ENCODE measurements around the gene SOCS7.

Gene SOCS7, protein sequence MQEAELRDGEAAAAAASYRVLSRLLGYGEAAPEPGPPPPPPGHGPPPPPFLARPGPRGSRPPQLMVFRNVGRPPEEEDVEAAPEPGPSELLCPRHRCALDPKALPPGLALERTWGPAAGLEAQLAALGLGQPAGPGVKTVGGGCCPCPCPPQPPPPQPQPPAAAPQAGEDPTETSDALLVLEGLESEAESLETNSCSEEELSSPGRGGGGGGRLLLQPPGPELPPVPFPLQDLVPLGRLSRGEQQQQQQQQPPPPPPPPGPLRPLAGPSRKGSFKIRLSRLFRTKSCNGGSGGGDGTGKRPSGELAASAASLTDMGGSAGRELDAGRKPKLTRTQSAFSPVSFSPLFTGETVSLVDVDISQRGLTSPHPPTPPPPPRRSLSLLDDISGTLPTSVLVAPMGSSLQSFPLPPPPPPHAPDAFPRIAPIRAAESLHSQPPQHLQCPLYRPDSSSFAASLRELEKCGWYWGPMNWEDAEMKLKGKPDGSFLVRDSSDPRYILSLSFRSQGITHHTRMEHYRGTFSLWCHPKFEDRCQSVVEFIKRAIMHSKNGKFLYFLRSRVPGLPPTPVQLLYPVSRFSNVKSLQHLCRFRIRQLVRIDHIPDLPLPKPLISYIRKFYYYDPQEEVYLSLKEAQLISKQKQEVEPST

DNA sequence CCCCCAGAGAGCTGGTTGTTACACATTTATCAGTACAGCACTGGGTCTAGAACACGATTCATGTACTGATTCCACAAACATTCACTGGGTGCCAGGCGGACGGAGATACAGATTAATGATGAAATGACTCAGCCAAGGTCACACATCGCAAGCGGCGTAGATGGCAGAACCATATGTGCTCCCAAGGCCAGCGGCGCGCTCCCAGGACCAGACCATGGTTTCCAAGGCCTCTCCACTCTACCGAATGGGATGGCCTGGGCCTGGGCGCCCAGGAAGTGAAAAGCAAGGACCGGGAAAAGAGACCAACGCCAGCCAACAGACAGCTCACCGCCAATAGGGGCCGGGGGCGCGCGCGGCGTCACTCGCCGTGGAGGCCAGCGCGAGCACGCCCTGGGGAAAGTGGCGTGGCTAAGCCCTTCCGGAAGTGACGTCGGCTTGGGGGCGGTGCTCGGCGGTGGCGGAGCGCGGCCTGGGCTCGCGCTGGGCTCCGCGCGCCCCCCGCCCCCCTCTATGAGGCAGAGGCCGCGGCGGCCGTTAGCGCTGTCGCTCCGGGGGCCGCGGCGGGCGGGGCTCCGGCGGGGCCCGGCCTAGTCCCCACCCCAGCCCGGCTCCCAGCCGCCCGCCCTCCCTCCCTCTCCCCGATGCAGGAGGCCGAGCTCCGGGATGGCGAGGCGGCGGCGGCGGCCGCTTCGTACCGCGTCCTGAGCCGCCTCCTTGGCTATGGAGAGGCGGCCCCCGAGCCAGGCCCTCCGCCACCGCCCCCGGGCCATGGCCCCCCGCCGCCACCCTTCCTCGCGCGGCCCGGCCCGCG, at the start of gene SOCS7:
SOCS7 (plus strand) TSS at position 433 of the 811 bp plus-strand sequence; CDS start at position 642, 209 bp downstream.
- DNase-seq = peak; percentile 72

DNA sequence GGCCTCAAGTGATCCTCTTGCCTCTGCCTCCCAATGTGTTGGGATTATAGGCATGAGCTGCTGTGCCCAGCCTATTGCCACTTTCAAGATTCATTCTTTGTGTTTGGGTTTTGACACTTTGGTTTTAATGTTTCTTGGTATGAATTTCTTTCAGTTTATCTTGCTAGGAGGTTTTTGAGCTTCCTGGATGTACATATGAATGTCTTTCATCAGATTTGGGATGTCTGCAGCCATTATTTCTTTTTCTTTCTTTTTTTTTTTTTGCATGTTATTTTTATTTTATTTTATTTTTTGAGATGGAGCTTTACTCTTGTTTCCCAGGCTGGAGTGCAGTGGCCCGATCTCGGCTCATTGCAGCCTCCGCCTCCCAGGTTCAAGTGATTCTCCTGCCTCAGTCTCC, 36.1 kb upstream of the SOCS7 start:
- no peak for DNase-seq

DNA sequence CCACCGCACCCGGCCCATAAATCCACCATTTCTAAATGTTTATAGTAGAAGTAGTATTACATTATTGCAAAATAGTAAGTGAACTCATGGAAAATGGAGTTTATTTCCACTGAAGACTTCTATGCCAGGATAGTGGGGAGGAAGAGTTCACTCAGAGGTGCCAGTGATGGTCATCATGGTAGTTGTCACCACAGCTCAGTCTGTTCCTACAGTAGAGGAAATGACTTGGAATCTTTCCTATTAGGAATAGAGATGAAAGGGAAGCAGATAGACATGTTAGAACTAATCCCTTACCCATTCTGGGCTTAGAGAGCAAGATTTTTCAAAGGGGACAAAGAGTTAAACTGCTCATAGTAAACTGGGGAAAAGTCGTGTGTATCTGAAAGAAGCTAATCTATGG, 34.6 kb upstream of the SOCS7 start:
- DNase-seq = no peak

DNA sequence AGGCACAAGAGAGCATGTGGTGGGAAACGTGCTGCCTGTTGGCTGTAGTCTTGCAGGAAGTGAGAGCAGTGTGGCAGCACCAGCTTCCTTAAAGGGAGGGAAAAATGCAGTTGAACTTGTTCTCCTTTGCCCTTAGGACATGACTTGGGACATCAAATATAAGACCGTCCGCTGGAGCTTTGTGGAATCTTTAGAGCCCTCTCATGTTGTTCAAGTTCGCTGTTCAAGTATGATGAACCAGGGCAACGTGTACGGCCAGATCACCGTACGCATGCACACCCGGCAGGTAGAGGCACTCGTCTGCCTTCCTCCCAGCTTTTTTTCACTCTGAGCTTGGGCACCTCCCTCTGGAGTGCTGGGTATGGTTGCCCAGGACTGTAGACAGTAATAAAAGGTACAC, 31.2 kb upstream of the SOCS7 start:
- no peak for DNase-seq

DNA sequence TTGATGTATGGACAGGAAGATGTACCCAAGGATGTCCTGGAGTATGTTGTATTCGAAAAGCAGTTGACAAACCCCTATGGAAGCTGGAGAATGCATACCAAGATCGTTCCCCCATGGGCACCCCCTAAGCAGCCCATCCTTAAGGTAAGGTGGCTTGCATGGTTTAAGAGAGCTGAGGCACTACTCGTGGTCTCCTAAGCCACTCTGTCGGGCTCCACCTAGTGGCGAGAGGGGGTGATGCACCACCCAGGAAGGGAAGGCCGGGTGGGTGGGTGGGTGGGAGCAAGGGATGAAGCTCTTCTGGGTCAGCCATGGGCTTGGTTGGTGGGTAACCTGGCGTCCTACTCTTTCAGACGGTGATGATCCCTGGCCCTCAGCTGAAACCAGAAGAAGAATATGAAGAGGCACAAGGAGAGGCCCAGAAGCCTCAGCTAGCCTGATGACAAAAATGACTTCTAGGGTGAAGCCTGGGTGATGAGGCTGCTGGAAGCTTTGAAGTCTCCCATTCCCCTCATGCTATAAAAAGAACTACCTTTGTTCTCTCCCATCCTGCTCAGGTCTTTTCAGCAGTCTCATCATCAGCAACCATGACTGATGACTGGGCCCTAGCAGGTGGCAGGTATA, 29.4 kb upstream of the SOCS7 start:
- DNase-seq = no peak

DNA sequence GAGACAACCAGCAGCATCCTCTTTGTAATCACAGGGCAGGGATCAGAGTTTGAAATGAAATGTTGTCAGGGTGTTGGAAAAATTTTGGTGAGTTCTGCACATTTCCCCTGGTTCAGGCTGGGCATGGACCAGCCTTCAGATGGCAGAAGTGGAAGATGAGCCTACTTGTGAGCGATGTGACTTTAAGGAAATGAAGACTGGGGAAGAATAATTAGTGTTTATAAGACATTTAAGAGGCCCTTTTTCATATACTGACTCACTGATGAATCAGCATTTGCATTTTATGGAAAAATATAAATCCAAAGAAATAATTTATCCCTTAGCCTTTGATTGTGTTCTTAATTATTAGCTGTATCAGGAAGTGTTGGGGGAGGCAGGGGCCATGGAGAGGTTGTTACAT, 28.7 kb upstream of the SOCS7 start:
- DNase-seq = no peak

DNA sequence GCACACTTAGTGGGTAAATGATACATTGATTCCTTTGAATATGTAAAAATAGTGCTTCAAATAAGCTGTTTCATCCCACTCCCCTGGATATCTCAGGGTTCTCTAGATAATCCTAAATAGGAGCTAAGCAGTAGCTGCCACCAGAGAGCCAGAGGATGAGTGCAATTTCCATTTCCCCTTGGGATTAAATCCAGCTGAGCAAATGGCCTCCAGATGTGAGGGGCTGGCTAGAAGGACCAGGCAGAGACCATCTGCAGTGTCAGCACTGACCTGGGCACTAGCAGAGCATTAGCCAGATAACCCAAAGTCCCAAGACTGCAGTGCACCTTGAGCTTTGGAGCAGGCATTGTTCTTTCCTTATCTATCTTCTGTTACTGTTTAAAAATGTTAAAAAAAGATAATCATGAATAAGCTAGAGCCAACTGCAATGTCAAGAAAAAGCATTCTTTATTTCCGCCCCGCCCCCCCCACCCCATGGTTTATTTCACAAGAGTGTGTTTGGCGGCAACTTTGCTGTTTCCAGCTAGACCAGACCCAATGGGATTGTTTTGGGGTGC, 27.4 kb upstream of the SOCS7 start:
- no peak for DNase-seq

DNA sequence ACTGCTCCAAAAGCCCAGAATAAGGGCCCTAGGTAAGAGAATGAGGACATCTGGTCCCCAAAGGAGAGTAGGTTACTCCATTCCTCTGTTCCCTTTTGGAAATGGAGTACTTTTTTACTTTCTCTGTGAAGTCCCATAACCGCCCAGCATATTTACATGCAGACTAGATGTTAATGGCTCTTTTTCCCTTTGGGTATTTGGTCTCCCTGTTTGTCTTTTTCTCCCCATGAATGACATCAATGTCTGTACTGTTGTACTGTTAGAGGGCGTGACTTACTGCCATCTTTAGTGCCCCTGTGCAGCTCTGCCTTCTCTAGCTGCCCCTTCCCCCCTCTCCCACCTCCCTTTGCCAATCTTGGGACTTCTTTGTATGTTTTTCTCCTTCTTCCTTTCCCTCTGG, 26.9 kb upstream of the SOCS7 start:
- DNase-seq = no peak

DNA sequence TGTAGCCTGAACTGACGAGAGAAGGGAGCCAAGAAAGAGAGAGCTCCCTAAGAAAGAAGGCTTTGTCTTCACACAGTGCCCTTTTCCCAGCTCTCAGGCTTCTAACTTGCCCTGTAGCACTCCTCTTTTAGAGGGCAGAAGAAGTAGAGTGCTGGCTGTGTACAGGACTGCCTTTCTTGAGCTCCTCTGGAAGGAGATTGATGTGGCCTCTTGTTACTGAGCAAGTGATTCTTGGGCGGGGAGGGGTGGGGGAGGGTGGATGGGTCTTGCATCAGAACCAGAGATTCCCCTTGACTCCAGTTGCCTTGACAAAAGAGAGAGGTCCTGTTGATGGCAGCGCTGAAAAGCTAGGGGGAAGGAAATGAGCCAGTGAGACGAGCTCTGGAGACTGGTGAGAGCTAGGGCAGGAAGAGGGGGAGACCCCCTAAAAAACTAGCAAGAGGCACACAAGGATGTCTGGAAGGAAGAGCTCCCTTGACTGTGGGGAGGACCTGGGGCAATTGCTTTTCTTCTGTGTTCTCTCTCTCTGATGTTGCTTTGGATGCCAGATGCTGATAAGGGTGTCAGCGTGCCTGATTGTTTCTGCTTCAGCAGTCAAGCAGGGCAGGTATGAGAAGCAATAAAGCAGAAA, 26.3 kb upstream of the SOCS7 start:
- DNase-seq = no peak

DNA sequence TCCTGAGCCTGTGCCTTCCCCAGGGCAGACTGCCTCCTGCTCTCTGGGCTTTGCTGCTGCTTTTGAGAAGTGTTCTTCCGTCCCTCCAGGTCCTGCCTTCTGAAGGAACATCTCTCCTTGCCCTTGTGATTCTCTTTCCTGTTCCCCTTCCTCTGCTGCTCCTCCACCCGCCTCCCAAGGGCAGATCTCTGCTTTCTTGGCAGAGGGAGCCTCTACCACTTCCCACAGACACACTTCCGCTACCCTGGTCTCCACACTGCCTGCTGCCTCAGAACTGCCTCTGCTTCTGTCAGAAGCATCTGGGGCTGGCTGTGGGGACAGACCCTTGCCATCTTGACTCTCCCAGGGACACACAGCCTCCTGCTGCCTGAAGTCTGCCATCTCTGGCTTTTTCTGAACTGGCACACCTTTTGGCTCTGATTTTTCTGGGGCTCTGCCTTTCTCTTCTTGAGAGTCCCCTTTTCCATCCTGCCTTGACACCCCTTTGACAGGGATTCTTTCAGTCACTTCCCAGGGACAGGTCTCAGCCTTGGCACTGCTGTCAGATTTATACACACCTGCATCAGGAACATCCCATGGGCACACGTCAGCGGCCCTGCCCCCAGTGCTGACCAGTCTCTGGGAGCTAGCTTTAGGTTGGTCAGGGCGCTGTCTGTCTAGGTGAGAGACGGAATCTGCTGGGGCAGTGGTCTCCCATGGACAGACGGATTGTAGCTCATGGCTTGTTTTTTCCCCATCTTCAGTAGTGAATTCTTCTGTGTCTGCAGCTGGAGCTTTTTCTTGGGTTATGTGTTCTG, 24.4 kb upstream of the SOCS7 start:
- DNase-seq = no peak

DNA sequence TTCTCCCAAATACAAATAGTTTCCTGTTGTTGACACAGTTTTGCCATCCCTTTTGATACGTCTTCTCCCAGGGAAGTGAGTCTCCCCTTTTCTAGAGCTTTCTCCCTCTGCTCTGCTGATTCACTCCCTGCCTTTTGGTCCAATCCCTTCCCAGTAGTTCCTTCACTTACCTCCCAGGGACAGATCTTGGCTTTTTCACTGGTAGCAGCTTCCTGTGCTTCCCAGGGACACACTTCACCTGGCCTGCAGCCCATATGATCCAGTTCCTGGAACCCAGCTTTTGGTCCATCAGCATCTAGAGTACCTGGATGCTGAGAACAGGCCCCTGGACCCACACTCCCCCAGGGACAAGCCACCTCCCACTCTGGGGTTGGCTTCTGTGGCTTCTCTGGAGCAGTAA, 23.7 kb upstream of the SOCS7 start:
- no peak for DNase-seq

DNA sequence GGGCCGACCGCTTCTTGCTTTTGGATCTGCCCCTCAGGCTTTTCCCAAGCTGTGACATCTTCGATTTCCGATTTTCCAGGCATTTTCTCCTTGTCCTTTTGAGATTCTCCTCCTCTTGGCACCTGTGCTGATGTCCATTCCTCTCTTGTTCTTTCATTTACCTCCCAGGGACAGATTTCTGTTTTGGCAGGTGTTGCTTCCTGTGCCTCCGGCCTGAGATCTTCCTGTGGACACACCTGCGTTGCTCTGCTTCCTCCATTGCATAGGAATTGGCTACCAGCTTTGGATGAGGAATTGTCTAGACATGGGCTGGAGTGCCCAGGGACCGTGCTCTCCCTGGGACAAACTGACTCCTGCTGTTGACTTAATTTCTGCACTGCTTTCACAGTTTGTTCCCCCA, 23.0 kb upstream of the SOCS7 start:
- no peak for DNase-seq

DNA sequence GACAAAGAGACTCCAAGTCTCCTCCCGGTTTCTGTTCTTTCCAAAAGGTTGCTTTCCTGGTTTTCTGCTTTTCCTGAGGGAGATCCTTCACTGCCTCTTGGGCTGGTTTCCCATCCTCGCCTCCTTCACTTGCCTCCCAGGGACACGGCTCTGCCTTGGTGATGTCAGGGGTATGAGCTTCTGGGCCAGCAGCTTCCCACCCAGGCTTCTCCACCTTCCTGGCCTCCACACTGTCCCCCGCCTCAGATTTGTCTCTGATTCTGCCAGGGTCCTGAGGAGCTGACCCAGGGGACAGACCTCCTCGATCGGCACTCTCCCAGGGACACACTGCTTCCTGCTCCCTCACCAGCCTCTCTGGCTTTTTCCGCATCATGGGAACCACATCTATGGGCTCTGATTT, 22.4 kb upstream of the SOCS7 start:
- DNase-seq = no peak

DNA sequence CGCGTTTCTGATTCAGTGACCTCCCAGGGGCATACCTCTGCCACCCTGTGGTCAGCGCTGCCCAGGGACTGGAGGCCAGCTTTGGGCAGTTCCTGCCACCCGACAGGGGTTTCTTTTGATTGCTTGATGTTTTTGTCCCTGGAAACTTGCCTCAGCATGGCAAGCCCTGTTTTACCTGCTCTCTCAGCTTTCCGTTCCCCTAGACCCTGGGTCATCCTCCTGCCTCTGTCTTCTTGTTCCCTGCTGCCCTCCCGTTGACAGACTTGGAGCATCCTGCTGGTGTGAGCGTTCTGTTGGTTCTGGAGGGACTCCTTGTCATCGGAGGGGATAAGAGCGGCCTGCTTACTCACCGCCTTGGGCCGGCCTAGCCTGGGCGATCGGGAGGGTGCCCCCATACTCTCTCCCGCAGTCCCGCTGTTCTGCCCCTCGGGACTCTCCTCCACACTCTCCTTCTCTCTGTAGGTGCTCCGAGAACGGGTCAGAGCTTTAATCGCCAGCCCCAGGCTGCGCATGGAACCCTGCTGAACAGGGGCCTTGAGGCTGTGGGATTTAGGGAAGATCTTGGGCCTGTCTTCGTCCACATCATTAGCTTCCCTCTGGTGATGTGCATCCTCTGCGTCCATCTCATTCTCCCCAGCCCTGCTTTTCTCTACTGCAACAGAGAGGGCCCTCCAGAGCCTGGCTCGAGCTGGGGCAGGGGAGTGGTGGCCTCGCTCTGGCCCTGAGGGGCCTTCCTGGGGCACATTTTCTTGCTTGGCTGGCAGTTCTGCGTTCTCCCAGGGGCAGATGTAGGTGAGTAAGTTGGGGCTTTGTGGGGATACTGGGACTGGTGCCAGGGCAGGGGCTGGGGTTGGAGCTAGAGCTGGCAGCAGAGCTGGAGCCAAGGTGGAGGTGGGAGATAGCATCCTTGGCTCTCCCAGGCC, 21.6 kb upstream of the SOCS7 start:
- DNase-seq = no peak

DNA sequence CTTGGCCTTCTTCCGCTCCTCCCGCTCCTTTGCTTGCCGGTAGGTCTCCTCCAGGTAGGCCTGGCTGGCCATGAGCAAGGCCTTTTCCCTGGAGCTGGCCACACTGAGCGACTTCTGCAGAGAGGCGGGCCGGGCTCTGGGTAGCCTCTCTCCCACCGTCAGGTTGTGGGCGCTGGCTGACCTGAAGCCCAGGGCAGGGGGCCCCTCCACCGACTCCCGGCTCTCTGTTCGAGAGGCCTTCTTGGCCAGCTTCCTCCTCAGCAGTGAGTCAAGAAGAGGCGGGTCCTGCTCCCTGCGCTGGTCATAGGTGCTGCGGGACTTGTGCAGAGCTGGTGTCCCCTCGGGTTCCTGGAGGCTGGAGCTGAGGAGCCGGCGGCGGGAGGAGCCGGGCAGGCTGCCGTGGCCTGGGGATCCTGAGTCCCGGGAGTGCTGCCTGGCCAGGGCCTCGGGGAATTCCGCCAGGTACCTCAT, 20.7 kb upstream of the SOCS7 start:
- DNase-seq = no peak

DNA sequence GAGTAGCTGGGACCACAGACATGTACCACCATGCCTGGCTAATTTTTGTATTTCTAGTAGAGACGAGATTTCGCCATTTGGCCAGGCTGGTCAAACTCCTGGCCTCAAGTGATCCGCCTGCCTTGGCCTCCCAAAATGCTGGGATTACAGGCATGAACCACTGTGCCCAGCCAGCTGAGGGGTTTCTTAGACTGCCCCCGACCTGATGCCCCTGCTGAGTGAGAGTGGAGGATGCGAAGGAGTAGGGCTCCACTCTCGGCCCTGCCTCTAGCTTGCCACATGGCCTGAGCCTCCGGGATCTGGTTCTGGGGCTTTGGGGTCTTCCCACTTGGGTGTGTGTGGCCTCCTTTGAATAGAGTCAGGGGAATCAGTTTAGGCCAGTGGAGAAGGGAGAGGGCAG, 18.9 kb upstream of the SOCS7 start:
- no peak for DNase-seq

DNA sequence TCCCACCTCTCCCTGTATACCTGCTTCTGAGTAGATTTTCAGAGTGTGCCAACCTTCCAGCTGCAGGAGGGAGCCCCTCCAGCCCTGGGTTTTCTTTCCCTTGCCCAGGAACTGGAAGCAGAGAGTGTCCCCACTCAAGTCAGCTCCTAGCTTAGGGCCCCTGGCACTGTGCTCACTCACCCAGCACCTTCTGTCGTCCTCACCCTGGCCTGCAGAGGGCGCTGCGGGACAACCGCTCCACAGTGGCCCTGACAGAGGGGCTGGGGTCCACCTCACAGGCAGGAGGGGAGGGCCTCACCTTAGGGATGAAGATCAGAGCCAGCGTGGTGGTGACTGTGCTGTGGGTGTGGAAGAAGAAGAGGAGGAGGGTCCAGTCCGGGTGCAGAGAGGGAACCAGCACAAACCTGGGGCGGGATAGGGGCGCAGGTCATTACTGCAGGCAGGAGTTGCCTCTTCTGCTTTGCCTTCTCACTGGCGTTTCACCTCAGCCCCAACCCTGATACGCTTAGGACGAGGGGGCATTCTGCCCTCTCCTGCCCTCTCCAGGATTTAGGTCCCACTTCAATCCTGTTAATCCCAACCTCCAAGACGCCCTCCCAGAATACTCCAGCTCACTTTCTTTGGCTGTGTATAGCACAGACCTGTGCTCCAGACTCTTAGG, 17.9 kb upstream of the SOCS7 start:
- no peak for DNase-seq

DNA sequence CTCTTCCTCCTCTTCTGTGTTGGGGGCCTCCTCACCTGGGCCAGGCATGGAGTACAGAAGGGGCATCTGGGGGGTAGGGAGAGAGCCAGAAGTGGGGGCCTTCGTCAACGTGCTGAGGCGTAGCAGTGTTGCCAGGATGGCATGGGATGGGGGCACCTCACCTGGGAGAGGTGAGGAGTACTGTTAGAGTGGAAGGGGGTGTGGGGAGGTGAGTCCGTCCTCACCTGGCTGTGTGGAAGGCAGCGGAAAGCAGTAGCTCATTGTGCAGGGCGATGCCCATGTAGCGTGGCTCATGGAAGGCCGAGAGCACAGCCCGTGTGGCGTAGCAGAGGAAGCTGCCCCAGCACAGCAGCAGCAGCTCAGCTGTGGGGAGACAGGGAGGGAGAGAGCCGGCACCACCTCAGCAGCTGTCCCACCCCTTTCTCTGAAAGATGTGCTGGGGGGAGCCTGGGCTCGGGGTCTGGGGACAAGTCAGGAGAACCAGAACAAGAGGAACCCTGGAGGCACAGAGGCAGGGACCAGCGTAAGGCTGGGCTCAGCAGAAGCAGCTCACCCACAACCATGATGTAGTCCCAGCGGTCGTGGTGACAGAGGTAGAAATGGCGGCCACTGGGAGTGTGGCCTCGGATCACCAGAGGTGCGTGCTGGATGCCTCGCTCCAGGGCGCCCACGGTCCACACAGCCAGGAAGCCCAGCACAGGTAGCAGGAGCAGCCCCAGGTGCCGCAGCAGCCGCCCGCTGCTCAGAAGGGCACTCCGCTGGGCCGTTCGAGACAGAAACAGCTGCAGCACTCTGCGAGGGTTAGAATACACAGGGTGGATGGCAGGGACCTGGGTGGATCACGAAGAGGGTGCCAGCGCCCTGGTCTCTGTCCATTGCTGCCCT, 16.9 kb upstream of the SOCS7 start:
- DNase-seq = no peak

DNA sequence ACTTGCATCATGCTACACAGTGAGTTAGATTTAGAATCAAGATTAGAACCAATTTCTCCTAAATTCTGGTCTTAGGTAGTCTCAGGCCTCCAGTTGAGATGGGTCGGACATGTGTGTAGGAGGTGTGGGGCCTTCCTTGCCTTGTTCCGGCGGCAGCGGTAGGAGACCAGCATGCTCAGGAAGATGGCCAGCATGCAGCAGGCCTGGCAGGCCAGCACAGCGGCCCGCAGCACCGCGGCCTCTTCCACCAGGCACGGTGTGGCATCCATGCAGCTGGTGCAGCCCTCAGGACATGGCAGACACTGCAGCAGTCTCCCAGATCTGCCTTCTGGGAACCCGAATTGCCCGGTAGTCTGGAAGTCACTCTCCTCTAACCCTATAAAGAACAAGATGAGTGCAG, 14.8 kb upstream of the SOCS7 start:
- DNase-seq = no peak

Data from GOT3 (cell line).